GM19463 (cell line): ENCODE results near the gene CTH.
"Not testable (repeated sequence)": the region's sequence is repeated elsewhere in the genome, so short reads cannot be mapped to it uniquely, and the experiment has no call there.

Experiments used
- ATAC-seq: cut with Tn5 transposase; IDR thresholded peaks from one replicate; pipeline ENCODE4 v1.9.1; 2021; ENCODE audit warnings: mild to moderate bottlenecking, moderate library complexity; ENCODE audit not compliant: unreplicated experiment

CTH gene

GRCh38 chr1:70405780-70406416 is 5.2 kb upstream of the CTH start:
- no peak for ATAC-seq

DNA sequence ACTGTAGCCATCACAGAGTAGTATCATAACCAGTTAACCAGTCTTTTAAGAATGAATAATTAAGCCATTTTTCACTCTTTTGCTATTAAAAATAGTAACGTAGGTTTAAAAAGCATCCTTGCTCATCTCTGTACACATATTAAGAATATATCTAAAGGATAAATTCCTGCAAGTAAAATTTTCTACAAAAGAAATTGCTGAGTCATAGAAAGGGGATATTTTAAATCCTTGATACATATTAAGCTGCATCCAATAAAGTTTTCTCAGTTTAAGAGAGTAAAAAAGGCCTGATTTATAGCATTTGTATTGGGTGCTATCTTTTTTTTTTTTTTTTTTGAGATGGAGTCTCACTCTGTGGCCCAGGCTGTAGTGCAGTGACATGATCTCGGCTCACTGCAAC is 1.9 kb upstream of the CTH start:
- ATAC-seq = no peak

DNA sequence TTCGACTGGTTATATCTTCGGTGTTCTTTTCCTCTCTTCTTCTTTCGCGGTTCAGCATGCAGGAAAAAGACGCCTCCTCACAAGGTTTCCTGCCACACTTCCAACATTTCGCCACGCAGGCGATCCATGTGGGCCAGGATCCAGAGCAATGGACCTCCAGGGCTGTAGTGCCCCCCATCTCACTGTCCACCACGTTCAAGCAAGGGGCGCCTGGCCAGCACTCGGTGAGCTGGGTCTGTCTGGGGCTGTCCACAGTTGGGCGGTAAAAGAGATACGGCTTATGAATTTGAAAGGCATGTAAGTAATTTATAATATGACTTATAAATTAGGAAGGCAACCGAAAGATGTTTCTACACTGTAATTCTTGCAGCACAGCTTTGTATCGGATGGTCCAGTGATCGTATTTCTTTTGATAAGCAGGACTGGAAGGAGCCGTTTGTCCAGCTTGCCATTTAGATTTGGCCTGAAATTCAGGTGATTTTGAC is 334 bp downstream of the CTH start:
- ATAC-seq = no peak

GRCh38 chr1:70415882-70416281 is 4.8 kb downstream of the CTH start:
- ATAC-seq = no peak

- ATAC-seq = not testable (repeated sequence)
These were observed 8.1 kb downstream of the CTH start for GRCh38 chr1:70418973-70419734.

- no peak for ATAC-seq
These were observed 9.3 kb downstream of the CTH start for GRCh38 chr1:70420320-70420719.

GRCh38 chr1:70426154-70427131 is 15.4 kb downstream of the CTH start:
- no peak for ATAC-seq

GRCh38 chr1:70427976-70428375 is 16.9 kb downstream of the CTH start:
- no peak for ATAC-seq

- no peak for ATAC-seq
These were observed 18.2 kb downstream of the CTH start for GRCh38 chr1:70429219-70429618.

DNA sequence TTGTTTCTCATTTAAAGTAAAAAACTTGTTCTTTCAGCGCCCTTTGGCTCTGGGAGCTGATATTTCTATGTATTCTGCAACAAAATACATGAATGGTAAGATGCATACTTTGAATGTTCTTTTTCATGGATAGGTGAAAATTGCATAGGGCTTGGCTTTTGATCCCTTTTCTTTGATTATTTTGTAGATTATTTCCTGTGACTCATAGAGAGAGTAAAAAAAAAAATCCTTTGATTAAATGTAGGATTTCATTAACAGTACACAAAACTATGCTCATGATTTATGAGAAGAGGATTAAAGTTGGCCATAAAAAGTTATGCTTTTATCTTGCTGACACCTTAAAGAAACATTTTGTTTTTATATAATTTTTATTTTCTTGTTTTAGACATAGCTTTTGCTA is 18.7 kb downstream of the CTH start:
- ATAC-seq = no peak

DNA sequence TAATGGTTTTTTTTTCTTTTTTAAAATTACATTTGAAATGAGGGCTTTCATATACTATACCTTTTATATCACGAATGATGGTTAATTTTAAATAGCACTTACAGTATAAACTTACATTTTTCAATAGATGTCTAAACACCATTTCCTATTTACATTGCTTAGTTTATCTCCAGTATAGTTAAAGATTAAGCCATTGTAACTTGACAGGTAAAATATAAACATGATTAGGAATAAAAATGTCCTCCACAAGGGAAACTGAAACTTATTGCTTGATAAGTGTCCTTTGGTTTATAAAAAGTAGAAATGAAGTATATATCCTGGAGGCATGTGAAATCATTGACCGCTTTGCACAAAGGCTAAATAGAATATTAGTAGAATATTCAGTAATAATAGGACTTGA is 20.2 kb downstream of the CTH start:
- no peak for ATAC-seq

DNA sequence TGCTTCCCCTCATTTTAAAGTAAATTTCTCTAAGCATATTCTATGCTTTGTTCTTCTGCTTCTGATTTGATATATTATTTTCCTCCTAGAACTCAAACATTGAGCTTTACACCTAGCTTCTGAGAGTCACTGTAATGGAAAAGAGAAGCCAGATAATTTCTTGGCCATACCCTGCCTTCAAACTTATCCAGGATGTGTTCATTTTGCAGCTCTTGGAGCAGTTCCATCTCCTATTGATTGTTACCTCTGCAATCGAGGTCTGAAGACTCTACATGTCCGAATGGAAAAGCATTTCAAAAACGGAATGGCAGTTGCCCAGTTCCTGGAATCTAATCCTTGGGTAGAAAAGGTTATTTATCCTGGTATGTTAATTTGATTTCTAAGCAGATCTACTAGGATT is 20.8 kb downstream of the CTH start:
- ATAC-seq = no peak

DNA sequence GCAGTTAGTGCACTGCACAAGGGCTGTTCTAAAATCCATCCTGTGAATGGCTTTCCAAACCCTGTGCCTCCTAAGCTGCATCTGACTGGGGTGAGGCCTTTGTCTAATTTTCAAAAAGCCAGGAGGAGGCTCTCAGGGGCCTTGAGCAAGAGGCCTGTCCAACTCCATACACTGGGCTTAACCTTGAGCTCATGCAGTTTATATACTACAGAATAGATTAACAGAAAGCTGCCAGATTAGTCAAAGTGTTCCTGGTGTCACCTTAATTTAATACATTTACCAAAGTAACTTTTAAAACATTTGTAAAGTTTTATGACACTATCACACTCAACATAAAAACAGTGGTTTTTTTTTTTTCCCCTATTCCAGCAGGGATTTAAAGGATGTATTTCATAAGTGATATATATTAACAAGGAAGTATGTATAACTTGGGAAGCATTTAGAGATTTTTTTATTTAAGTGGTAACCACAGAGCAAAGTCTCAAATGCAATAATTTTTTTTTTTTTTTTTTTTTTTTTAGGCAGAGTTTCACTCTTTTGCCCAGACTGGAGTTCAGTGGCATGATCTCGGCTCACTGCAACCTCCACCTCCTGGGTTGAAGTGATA is 23.3 kb downstream of the CTH start:
- ATAC-seq = no peak

DNA sequence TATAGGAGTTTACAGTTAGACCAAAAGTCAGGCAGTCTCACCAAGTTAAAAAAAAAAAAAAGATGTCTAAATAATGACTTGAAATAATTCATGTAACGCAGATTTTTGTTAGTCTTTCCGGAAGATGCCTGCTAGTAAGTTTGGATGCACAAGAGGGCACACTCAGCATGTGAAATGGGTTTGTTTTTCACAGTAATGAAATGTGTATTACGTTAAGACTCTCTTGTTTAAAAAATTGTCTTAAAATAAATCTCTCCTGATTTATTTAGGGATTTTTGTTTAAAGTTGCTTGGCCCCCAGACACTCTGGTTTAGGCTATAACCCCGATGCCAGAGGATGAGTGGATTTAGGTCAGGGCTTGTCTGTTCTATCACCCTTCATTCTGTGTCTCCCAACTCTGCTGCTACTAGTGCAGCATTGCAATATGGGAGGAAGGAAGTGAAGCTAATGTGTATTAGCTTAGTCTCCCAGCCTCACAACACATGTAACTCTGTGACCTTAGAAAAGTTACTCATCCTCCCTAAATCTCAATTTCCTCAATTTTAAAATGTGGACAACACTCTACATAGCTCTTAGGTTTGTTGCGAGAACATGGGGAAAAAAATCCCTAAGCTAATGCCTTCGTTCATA is 25.7 kb downstream of the CTH start:
- no peak for ATAC-seq

DNA sequence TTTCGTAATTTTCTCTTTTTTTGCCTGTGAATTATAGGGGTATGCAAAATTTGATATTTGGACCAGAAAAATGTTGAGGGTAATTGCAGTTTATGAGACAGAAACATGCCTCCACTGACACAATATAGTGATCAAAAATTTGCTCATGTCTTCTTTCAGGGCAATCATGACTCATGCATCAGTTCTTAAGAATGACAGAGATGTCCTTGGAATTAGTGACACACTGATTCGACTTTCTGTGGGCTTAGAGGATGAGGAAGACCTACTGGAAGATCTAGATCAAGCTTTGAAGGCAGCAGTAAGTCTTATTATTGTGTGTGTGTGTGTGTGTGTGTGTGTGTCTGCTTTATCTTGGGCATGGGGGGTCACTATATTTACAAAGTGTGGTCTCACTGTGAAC is 27.5 kb downstream of the CTH start:
- ATAC-seq = no peak

GRCh38 chr1:70440642-70441391 is 29.7 kb downstream of the CTH start:
- ATAC-seq = no peak

DNA sequence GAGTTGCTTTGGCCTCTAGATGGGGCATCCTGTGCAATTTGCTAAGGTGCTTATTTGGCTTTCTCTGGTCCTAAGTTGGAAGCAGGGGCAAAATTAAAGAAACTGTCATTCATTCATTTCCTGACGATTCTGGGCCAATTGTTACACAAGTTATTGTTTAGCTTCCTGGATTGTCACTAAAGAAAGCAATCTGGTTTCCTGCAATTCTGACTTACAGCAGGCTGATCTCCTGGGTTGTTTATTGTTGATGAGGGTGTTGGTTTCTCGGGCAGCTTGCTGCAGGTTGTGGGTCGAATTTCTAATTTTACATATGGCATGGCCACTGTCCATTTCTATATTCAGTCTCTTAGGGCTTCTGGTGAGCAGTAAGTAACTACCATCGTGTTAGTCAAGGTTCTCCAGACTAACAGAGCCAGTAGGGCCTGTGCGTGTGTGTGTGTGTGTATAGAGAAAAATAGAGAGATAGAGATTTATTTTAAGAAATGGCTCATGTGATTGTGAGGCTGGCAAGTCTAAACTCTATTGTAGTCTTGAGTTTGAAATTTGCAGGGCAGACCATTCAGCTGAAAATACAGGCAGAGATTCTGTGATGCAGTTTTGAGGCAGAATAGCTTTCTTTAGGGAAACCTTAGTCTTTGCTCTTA is 30.4 kb downstream of the CTH start:
- ATAC-seq = no peak

DNA sequence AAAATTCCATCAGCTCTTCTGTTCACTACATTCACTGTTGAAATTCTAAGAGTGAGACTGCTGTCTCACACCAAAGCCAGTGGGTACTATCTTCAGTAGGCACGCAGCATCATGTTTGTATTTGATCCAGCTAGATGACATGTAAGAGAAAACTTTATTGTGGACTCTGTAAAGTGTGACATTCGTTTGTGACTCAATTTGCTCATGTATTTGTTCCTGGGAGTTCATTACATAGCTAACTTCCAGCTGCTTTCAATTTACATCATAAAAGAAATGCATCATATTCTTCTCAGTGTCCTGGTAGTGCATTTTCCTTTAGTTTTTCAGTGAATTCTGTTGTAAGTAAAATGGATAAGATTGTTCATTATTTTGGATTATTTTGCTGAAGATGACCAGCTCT is 31.4 kb downstream of the CTH start:
- no peak for ATAC-seq

- no peak for ATAC-seq
These were observed 32.7 kb downstream of the CTH start for GRCh38 chr1:70443739-70444138.
